GM12865 (cell line): ENCODE measurements around the gene COL23A1.

Experiments used
- DNase-seq: peaks from one replicate; pipeline ENCODE4 v3.0.0; 2010; ENCODE audit warnings: low read depth
- H3K4me3 ChIP-seq: 2 replicates; pipeline ENCODE4 v1.5.1; 2011; ENCODE audit warnings: mild to moderate bottlenecking, low read depth, low read length, control low read depth
- CTCF ChIP-seq: IDR thresholded peaks from 2 replicates; pipeline ENCODE4 v1.5.1; 2011; ENCODE audit warnings: low read length, control low read depth, low read depth, inconsistent platforms; ENCODE audit not compliant: insufficient read depth; ENCODE audit errors: missing control alignments

COL23A1 gene

GRCh38 chr5:178368716-178369300 lies 221.4 kb downstream of the COL23A1 start:
- no peak for DNase-seq
- TF ChIP-seq CTCF, result no peak
- H3K4me3 ChIP-seq, result no peak overlapping the region

- H3K4me3 ChIP-seq, result no peak overlapping the region
- no peak for DNase-seq
- TF ChIP-seq CTCF, result no peak
These were observed 221.9 kb downstream of the COL23A1 start for GRCh38 chr5:178368274-178368673.

- TF ChIP-seq CTCF, result no peak
- DNase-seq, result no peak
- no peak overlapping the region for H3K4me3 ChIP-seq
These were observed 222.5 kb downstream of the COL23A1 start for GRCh38 chr5:178367736-178368120.

- TF ChIP-seq CTCF, result no peak
- no peak overlapping the region for H3K4me3 ChIP-seq
- DNase-seq, result no peak
These were observed 223.0 kb downstream of the COL23A1 start for GRCh38 chr5:178366998-178367735.

- DNase-seq, result no peak
- no peak for TF ChIP-seq CTCF
- H3K4me3 ChIP-seq, result no peak overlapping the region
These were observed 224.4 kb downstream of the COL23A1 start for GRCh38 chr5:178365501-178366440.

- TF ChIP-seq CTCF, result no peak
- H3K4me3 ChIP-seq, result no peak overlapping the region
- no peak for DNase-seq
These were observed 225.9 kb downstream of the COL23A1 start for GRCh38 chr5:178364326-178364675.
